H1 (cell line): Measurements from ENCODE around the gene AASDH.

Experiments
- KDM5A ChIP-seq: fragments of 200-600 bp; IDR thresholded peaks from 2 replicates; pipeline ENCODE4 v1.7.1; 2012; ENCODE audit warnings: mild to moderate bottlenecking, low read length, inconsistent platforms, mixed read lengths
- POLR2A ChIP-seq, 2 experiments: IDR thresholded peaks; 1 replicate in 1 of 2; 2 replicates in 1 of 2; pipeline ENCODE4 v1.6.1; 2011; ENCODE audit warnings: low read depth in 2 of 2, low read length in 2 of 2, mild to moderate bottlenecking in 2 of 2; ENCODE audit errors: control extremely low read depth in 1 of 2
- SRF ChIP-seq: IDR thresholded peaks from 2 replicates; pipeline ENCODE4 v1.6.1; 2011; ENCODE audit warnings: mild to moderate bottlenecking, low read depth, low read length, moderate library complexity
- YY1 ChIP-seq: IDR thresholded peaks from 2 replicates; pipeline ENCODE4 v1.6.1; 2011; ENCODE audit warnings: low read depth, mild to moderate bottlenecking, low read length
- TF ChIP-seq, protein P1 (sequence below), 3 experiments: IDR thresholded peaks; 1 replicate in 2 of 3; 2 replicates in 1 of 3; pipeline versions ENCODE4 v1.5.1 to v1.6.1; 2011; ENCODE audit warnings: low read length in 3 of 3, mild to moderate bottlenecking in 3 of 3, inconsistent platforms in 2 of 3, low read depth in 1 of 3, moderate library complexity in 1 of 3; ENCODE audit not compliant: insufficient read depth in 1 of 3; ENCODE audit errors: control extremely low read depth in 1 of 3
- TF ChIP-seq, protein P2 (sequence below): IDR thresholded peaks from 2 replicates; pipeline ENCODE4 v1.6.1; 2012; ENCODE audit warnings: inconsistent platforms

DNA sequence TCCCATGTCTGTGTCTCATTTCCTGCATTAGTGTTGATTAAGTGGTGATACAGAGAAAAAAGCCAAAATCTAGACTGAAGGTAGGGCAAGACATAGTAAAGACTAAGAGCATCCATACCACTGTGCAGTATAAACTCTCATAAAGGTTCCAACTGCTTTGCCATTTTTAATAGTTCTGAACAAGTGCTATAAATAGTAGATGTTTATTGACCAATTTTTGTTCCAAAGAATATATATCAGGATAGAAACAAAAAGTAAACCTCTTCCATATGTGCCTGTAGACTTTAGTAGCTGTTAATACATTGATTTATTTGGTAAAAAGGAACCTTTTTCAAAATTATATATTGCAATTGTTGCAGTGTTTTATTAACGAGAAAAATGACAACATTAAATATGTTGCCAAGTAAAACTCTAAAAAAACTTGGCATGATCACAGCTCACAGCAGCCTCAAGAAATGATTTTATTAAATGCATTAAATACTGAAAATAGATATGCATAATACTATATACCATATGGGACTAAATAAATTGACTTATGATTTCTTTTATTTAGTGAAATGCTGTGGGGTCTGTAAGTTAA is 22.3 kb upstream of the AASDH start:
- TF ChIP-seq POLR2A (IDR thresholded peaks at IDR 0.05; ENCODE audit: control extremely low read depth in 1 of 2, low read depth in 2 of 2, low read length in 2 of 2) (no peak), SRF (no peak), YY1 (no peak), KDM5A (no peak)
- TF ChIP-seq, protein P1, sequence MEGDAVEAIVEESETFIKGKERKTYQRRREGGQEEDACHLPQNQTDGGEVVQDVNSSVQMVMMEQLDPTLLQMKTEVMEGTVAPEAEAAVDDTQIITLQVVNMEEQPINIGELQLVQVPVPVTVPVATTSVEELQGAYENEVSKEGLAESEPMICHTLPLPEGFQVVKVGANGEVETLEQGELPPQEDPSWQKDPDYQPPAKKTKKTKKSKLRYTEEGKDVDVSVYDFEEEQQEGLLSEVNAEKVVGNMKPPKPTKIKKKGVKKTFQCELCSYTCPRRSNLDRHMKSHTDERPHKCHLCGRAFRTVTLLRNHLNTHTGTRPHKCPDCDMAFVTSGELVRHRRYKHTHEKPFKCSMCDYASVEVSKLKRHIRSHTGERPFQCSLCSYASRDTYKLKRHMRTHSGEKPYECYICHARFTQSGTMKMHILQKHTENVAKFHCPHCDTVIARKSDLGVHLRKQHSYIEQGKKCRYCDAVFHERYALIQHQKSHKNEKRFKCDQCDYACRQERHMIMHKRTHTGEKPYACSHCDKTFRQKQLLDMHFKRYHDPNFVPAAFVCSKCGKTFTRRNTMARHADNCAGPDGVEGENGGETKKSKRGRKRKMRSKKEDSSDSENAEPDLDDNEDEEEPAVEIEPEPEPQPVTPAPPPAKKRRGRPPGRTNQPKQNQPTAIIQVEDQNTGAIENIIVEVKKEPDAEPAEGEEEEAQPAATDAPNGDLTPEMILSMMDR (IDR thresholded peaks at IDR 0.05; ENCODE audit: control extremely low read depth in 1 of 3, insufficient read depth in 1 of 3, low read depth in 1 of 3, low read length in 3 of 3), result no peak
- TF ChIP-seq, protein P2, sequence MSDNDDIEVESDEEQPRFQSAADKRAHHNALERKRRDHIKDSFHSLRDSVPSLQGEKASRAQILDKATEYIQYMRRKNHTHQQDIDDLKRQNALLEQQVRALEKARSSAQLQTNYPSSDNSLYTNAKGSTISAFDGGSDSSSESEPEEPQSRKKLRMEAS, result no peak
